GM19397 (cell line): ENCODE measurements around the gene ERC2.

Experiments
- ATAC-seq: cut with Tn5 transposase; IDR thresholded peaks from one replicate; pipeline ENCODE4 v1.9.1; 2021; ENCODE audit warnings: mild to moderate bottlenecking, moderate library complexity; ENCODE audit not compliant: unreplicated experiment

The ERC2 gene

GRCh38 chr3:56428667-56429066 lies 39.6 kb downstream of the ERC2 start:
- no peak for ATAC-seq

- no peak for ATAC-seq
Measured at GRCh38 chr3:56424885-56425284, 43.4 kb downstream of the ERC2 start.

- no peak for ATAC-seq
Measured at GRCh38 chr3:56424336-56424735, 43.9 kb downstream of the ERC2 start.

- no peak for ATAC-seq
Measured at GRCh38 chr3:56423661-56424099, 44.6 kb downstream of the ERC2 start.

GRCh38 chr3:56422316-56422715 lies 46.0 kb downstream of the ERC2 start:
- ATAC-seq: no peak

- no peak for ATAC-seq
Measured at GRCh38 chr3:56421205-56421604, 47.1 kb downstream of the ERC2 start.

GRCh38 chr3:56415652-56416051 lies 52.6 kb downstream of the ERC2 start:
- no peak for ATAC-seq

GRCh38 chr3:56413911-56414310 lies 54.4 kb downstream of the ERC2 start:
- ATAC-seq: no peak

- ATAC-seq: no peak
Measured at GRCh38 chr3:56411166-56411565, 57.1 kb downstream of the ERC2 start.

GRCh38 chr3:56410576-56410975 lies 57.7 kb downstream of the ERC2 start:
- ATAC-seq: no peak

GRCh38 chr3:56409790-56410189 lies 58.5 kb downstream of the ERC2 start:
- ATAC-seq: no peak

- ATAC-seq: no peak
Measured at GRCh38 chr3:56408761-56409196, 59.5 kb downstream of the ERC2 start.

- ATAC-seq: no peak
Measured at GRCh38 chr3:56406826-56407515, 61.3 kb downstream of the ERC2 start.

- no peak for ATAC-seq
Measured at GRCh38 chr3:56404884-56405283, 63.4 kb downstream of the ERC2 start.

- ATAC-seq: no peak
Measured at GRCh38 chr3:56398659-56399058, 69.6 kb downstream of the ERC2 start.

- ATAC-seq: no peak
Measured at GRCh38 chr3:56397798-56398197, 70.5 kb downstream of the ERC2 start.

- ATAC-seq: no peak
Measured at GRCh38 chr3:56389183-56389830, 79.0 kb downstream of the ERC2 start.

- ATAC-seq: no peak
Measured at GRCh38 chr3:56383092-56383491, 85.2 kb downstream of the ERC2 start.

- ATAC-seq: no peak
Measured at GRCh38 chr3:56379723-56380287, 88.5 kb downstream of the ERC2 start.

- ATAC-seq: no peak
Measured at GRCh38 chr3:56375654-56376053, 92.6 kb downstream of the ERC2 start.

- ATAC-seq: no peak
Measured at GRCh38 chr3:56373386-56373785, 94.9 kb downstream of the ERC2 start.
